HepG2 (cell line): ENCODE results near the gene GDF15. TPM values are rescaled to one million over a fixed set of nuclear protein-coding genes. Genes with fewer than 3 reads are reported as not detected.

Experiments used
- AGO2 ChIP-seq: fragments of 200-400 bp; formaldehyde crosslinking; optimal IDR thresholded peaks from 2 replicates; pipeline ENCODE3; 2017; ENCODE audit warnings: mild to moderate bottlenecking, low read depth, low read length, moderate library complexity
- ATF7-NPFF ChIP-seq: sonication (generic); formaldehyde crosslinking; IDR thresholded peaks from 2 replicates; pipeline ENCODE4 v1.8.1; 2023; ENCODE audit warnings: mild to moderate bottlenecking, low read depth, missing genetic modification reagents, moderate library complexity
- CREB1 ChIP-seq, 2 experiments: fragments of 450-650 bp in 1 of 2; IDR thresholded peaks; 2 replicates each; pipeline ENCODE4 v1.6.1; 2016 to 2017; ENCODE audit warnings: control low read depth in 1 of 2, mild to moderate bottlenecking in 1 of 2, missing compliant biosample characterization in 1 of 2, missing genetic modification characterization in 1 of 2
- FUBP1 ChIP-seq: sonication (generic); formaldehyde crosslinking; IDR thresholded peaks from 2 replicates; pipeline ENCODE4 v1.5.1; 2020; ENCODE audit warnings: missing genetic modification reagents, mild to moderate bottlenecking, borderline replicate concordance
- HOXA3 ChIP-seq: sonication (generic); formaldehyde crosslinking; IDR thresholded peaks from 2 replicates; pipeline ENCODE4 v1.5.0; 2020; ENCODE audit warnings: missing genetic modification reagents
- ISX ChIP-seq: sonication (generic); formaldehyde crosslinking; conservative IDR thresholded peaks from 2 replicates; pipeline ENCODE4 v1.5.0; 2020; ENCODE audit warnings: missing genetic modification reagents
- MLX ChIP-seq: IDR thresholded peaks from 2 replicates; pipeline ENCODE4 v1.6.1; 2016
- NFE2 ChIP-seq: sonication (generic); formaldehyde crosslinking; IDR thresholded peaks from 2 replicates; pipeline ENCODE4 v1.4.0; 2020; ENCODE audit warnings: missing genetic modification reagents
- SIN3A ChIP-seq: IDR thresholded peaks from 2 replicates; pipeline ENCODE4 v1.6.1; 2011; ENCODE audit warnings: low read depth, mild to moderate bottlenecking, control low read depth, low read length, borderline replicate concordance
- TAF1 ChIP-seq: sonication (generic); formaldehyde crosslinking; IDR thresholded peaks from 2 replicates; pipeline ENCODE4 v1.4.0; 2020; ENCODE audit warnings: missing genetic modification reagents
- TRAFD1 ChIP-seq: sonication (generic); formaldehyde crosslinking; IDR thresholded peaks from 2 replicates; pipeline ENCODE4 v1.5.1; 2020; ENCODE audit warnings: missing genetic modification reagents, mild to moderate bottlenecking, borderline replicate concordance
- ZBTB26 ChIP-seq: IDR thresholded peaks from 2 replicates; pipeline ENCODE4 v1.6.1; 2016; ENCODE audit warnings: missing compliant biosample characterization, missing genetic modification reagents, borderline replicate concordance
- ZBTB38 ChIP-seq: sonication (generic); formaldehyde crosslinking; IDR thresholded peaks from 2 replicates; pipeline ENCODE4 v1.5.1; 2020; ENCODE audit warnings: mild to moderate bottlenecking, missing genetic modification reagents
- ZBTB7A ChIP-seq: sonication (generic); formaldehyde crosslinking; IDR thresholded peaks from 2 replicates; pipeline ENCODE4 v1.8.0; 2022; ENCODE audit warnings: mild to moderate bottlenecking, missing genetic modification reagents
- ZNF564 ChIP-seq: sonication (generic); formaldehyde crosslinking; IDR thresholded peaks from 2 replicates; pipeline ENCODE4 v1.8.1; 2023; ENCODE audit warnings: mild to moderate bottlenecking, missing genetic modification reagents
- ZNF589 ChIP-seq: sonication (generic); formaldehyde crosslinking; conservative IDR thresholded peaks from 2 replicates; pipeline ENCODE4 v1.8.0; 2022; ENCODE audit warnings: mild to moderate bottlenecking, moderate library complexity, missing genetic modification reagents
- polyA plus RNA-seq, 8 experiments: library from polyadenylated mRNA; depleted of rRNA in 3 of 8; stranded (reverse) in 7 of 8; unstranded in 1 of 8; fragments of >200 nt; fragmentation: Illumina TruSeq in 4 of 8; extraction: Trizol in 4 of 8; gene quantifications; 2 replicates each; pipeline versions ENCODE4 v1.2.1 to v1.2.3, GENCODE V29; 2011 to 2016; ENCODE audit warnings: low read depth in 4 of 8, missing spikeins in 1 of 8, mixed read lengths in 1 of 8; ENCODE audit not compliant: insufficient read depth in 1 of 8
- total RNA-seq, 5 experiments: library from RNA; depleted of rRNA; stranded (reverse); fragments of >200 nt; fragmentation: Illumina TruSeq; extraction: Trizol; gene quantifications; 2 replicates each; pipeline ENCODE4 v1.2.3, GENCODE V29; 2016; ENCODE audit warnings: low read depth in 1 of 5
- TF ChIP-seq, protein P1 (sequence below): sonication (generic); formaldehyde crosslinking; conservative IDR thresholded peaks from 2 replicates; pipeline ENCODE4 v1.5.0; 2020; ENCODE audit warnings: missing genetic modification reagents
- TF ChIP-seq, protein P2 (sequence below): sonication (generic); formaldehyde crosslinking; IDR thresholded peaks from 2 replicates; pipeline ENCODE4 v1.8.0; 2022; ENCODE audit warnings: mild to moderate bottlenecking, missing genetic modification reagents

GDF15 gene
- total and polyA plus RNA-seq, 2 of the 13 experiments (the other 11 are each of a cell fraction or from before 2014, with no cell fraction given) = 146 to 422 TPM

GRCh38 chr19:18373892-18374629, 11.9 kb upstream of the GDF15 start (continued):
- TF ChIP-seq TAF1 (CRISPR knock-in tag) (peak; percentile 64; the same call in 1 of the 2 replicates), ZBTB38 (CRISPR knock-in tag) (peak; percentile 94), ISX (CRISPR knock-in tag) (no peak), MLX (CRISPR knock-in tag) (peak; percentile 42; the same call in 1 of the 2 replicates), SIN3A (no peak), NFE2 (CRISPR knock-in tag) (0 out of 2 replicates have a peak, but pooled peaks have one; percentile 44), ZBTB26 (peak; percentile 82; the same call in 1 of the 2 replicates), AGO2 (no peak), FUBP1 (CRISPR knock-in tag) (no peak), ZBTB7A (peak; percentile 85), CREB1 (IDR thresholded peaks at IDR 0.05) (0 out of 2 replicates have a peak, but pooled peaks have one; percentile 22), CREB1 (CRISPR knock-in tag; IDR thresholded peaks at IDR 0.05) (0 out of 2 replicates have a peak, but pooled peaks have one; percentile 24), ZNF589 (CRISPR knock-in tag) (no peak), HOXA3 (CRISPR knock-in tag) (peak; percentile 85), ZNF564 (no peak), ATF7-NPFF (CRISPR knock-in tag) (peak; percentile 70; the same call in 1 of the 2 replicates), TRAFD1 (CRISPR knock-in tag) (no peak)
- TF ChIP-seq, protein P1, sequence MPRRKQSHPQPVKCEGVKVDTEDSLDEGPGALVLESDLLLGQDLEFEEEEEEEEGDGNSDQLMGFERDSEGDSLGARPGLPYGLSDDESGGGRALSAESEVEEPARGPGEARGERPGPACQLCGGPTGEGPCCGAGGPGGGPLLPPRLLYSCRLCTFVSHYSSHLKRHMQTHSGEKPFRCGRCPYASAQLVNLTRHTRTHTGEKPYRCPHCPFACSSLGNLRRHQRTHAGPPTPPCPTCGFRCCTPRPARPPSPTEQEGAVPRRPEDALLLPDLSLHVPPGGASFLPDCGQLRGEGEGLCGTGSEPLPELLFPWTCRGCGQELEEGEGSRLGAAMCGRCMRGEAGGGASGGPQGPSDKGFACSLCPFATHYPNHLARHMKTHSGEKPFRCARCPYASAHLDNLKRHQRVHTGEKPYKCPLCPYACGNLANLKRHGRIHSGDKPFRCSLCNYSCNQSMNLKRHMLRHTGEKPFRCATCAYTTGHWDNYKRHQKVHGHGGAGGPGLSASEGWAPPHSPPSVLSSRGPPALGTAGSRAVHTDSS (CRISPR knock-in tag) = no peak
- TF ChIP-seq, protein P2, sequence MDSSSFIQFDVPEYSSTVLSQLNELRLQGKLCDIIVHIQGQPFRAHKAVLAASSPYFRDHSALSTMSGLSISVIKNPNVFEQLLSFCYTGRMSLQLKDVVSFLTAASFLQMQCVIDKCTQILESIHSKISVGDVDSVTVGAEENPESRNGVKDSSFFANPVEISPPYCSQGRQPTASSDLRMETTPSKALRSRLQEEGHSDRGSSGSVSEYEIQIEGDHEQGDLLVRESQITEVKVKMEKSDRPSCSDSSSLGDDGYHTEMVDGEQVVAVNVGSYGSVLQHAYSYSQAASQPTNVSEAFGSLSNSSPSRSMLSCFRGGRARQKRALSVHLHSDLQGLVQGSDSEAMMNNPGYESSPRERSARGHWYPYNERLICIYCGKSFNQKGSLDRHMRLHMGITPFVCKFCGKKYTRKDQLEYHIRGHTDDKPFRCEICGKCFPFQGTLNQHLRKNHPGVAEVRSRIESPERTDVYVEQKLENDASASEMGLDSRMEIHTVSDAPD (CRISPR knock-in tag) = peak; percentile 94
